COLO668 (cell line): ENCODE data around the gene CD53.

Source experiments
- DNase-seq: peaks from one replicate; lab custom pipeline; 2025; ENCODE audit not compliant: unreplicated experiment; lab: John Stamatoyannopoulos, UW

Gene CD53

DNA sequence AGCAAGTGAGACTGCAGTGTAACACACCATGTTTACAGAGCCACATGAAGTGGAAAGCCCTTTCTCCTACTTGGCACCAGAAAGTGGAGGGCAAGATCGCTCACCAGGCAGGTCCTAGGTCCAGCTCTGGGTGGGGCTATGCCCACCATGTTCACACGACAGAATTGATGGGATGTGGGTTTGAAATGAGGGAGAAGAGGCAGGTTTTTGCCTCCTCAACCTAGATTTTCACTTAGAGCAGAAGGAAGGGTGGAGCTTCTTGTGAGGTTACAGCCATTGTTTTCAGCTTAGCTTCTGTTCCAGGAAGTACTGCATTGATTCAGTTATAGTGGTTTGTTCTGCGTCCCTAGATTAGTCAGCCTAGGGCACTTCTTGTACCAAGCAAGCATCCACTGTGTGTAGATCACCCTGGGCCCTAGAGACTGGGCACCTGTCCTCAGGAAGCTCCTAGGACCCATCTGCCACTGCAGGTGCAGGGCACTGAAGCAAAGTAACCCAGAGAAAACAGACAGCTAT is 2.3 kb downstream of the CD53 start:
- DNase-seq: no peak

DNA sequence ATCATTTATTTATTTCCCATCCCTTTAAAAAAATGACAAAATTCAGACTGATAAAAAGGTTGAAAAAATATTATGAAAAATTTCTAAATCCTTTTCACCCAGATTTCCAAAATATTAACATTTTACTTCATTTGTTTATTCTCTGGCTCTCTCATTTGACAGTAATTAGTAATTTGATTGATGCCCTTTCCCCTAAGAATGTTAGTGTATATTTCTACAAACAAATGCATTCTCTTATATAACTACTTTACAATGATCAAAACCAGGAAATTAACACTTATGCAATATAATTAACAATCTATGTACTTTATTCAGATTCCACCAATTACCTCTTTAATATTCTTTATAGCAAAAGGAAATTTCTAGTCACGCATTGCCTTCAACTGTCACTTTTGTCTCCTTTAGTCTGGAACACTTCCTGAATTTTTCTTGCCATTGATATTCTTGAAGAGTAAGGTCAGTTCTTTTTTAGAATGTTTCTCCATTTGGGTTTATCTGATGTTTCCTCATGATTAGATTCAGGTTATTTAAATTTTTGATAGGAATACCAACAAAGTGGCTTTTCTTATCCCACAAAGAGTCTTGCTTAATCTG is 3.9 kb downstream of the CD53 start:
- DNase-seq: no peak

DNA sequence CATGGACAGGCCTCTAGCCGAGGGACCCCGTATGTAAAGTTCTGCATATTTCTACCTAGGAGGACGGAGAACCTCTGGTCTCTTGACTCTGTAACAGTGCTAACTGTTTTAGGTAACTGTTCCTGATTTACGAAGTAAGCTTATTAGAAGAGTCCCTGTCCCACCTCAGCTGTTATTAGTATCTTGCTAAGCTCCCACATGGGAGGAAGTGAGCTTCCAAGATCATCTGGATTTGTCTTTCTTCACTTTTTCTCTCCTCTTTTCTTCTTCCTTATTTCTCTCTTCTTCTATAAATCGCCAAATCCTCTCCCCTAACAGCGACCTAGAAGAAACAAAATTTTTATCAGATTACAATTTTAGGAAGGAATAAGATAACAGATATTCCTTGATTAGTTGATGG is 4.4 kb downstream of the CD53 start:
- DNase-seq: no peak

DNA sequence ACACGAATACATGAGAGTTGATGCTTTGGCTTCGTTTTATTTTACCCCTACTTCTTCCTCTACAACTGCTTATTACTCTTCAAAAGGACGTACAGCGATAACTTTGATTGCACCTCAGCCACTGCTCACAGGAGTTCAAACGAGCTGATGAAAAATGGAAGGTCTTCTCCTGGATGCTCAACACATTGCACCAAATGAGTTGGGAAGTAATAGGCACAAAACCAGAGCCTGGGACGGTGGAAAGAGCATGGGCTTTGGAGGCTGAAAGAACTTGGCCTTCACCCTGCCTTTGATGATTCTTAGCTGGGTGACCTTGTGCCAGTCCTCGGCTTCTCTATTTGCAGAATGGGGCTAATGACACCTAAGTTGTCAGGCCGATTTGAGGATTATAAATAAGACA is 4.8 kb downstream of the CD53 start:
- DNase-seq: no peak

DNA sequence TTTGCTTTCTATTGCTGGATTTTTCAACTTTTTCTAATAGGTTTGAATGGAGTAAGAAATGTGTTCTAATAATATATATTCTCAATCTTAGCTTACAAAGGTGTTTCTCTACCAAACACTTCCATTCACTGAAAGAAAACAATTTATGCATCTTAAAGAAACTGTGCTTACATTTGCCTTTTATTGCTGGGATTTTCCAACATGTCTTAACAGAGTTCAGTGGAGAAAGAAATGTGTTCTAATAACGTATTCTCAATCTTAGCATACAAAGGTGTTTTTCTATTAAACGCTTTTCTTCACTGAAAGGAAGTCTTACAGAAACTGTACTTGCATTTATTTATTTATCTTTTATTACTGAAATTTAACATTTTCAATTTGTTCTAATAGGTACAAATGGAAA is 5.6 kb downstream of the CD53 start:
- no peak for DNase-seq

DNA sequence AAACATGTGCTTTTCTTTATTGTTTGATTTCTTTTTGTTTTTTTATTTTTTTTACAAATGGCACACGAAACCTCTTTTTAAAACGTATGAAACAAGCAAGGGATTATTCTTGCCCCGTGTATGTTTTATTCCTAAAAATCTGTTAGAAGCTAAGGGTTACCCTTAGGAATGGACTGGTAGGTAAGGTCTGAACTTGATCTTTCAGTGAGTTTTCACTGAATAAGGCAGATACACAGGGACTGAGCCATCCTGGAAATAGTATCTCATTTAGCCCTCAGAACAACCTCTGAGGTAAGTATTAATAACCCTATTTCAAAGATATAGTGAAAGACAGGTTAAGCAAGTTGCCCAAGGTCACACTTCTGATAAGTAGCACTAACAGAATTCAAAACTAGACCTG is 6.0 kb downstream of the CD53 start:
- DNase-seq: no peak

DNA sequence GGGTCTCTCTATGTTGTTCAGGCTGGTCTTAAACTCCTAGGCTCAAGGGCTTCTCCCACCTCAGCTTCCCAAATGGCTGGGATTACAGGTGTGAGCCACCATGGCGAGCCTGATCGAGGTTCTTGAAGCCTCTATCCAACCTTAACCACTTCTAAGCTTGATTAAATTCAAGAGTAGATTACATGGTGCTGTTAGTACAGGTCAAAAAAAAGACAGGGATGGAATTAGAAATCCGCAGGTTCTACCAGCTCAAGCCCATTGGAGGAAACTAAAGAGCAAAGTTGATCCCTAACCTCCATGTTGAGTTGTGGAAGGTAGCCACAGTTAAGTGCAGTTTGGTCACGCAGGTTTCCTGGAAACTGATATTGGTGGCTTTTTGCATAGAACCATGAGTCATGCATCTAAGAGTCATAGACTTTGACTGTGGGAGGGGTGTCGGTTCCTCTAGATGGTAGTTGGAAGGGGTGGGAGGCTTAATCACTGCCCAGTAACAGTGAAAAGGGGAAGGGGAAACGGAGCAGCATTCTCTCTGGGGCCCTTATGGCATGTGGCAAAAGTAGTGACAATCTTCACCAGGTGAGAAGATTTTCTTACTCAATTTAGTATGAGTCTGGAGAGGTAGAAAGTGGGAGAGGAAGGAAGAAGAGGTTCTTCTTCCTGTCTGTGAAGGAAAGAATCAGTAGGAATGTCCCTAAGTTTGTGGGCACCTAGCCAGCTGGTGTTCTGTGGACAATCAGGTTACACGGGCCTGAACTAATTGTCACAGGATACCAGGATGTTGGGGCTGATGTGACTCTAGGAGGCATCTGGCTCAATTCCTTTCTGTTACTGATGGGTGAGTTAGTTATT is 7.0 kb downstream of the CD53 start:
- no peak for DNase-seq

DNA sequence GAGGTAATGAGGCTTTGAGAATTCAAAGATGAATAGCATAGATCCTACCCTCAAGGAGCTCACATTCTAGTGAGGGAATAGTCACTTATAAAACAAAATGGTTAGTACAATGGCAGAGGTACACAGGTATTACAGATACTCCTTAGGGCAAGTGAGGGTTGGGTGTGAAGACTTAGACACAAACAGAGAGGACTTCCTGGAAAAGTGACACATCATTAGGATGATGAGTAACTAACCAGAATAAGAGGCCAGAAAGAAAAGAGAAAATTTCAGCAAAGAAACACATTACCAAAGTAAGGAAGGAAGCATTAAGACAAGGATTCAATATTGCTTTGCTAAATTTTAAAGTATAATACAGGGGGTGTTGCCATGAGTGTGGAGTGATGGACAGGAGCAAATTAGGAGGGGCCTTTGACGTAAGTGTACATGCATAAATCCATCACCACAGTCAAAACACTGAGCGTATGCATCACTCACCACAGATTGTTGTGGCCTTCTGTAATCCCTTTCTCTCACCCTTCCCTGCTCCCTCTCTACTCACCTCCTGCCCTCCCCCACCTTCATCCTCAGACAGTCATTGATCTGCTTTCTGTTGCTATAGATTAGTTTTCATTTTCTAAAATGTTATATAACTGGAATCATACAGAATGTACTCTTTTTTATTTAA is 7.9 kb downstream of the CD53 start:
- no peak for DNase-seq

DNA sequence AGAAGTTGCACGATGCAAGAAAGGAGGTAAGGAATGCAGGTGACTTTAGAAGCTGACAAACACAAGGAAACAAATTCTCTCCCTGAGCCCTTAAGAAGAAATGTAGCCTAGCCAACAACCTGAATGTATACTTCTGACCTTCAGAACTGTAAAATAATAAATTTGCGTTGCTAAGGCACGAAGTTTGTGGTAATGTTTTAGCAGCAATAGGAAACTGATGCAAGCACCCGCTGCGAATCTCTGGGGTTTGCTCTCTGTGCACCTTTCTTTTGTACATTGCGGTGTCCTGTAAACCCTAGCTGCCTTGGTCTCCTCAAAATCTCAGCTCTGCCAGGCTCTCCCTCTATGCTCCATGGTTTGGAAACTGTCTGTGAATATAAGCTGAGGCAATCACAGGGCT is 15.1 kb downstream of the CD53 start:
- DNase-seq: no peak

DNA sequence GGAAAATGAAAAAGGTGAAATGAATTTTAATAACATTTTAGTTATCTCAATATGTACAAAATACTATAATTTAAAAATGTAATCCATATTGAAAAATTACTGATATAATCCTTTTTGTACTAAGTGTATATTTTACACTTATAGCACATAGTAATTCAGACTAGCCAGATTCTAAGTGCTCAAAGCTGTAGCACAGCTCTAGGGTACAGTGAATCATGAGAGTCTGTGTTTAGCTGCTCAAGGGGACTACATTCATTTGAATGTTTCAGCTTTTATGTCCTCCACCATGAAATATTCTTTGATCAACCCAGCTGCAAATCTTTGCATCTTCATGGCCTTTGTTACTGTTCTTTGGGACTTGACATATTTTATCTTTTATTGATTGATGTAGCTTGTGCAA is 15.7 kb downstream of the CD53 start:
- no peak for DNase-seq

DNA sequence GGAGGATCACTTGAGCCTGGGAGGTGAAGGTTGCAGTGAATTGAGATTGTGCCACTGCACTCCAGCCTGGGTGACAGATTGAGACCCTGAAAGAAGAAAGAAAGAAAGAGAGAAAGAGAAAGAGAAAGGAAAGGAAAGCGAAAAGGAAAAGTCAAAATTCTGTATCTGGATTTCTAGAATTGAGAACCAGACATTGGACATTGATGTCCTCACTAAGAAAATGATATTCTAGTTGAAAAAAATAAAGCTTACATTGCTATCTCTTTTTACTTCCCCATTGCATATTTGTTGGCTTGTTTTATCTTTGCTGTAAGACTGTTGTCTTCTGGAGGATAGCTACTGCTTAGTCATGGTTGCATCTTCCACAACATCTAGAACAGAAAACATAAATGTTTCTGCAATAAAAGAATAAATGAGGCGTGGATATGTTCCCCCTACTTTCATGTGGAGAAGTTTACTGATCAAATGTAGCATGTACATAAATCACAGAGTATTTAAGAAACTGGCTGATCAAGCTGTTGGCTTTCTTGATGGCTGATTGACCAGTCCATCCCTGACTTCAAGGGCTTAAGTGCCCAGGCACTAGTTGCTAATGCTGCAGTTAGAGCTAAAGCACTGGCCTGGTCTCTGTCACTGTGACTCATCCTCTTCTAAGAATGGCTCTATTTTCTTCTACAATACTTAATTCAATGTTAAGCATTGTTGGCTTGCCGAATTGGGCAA is 17.7 kb downstream of the CD53 start:
- DNase-seq: no peak

DNA sequence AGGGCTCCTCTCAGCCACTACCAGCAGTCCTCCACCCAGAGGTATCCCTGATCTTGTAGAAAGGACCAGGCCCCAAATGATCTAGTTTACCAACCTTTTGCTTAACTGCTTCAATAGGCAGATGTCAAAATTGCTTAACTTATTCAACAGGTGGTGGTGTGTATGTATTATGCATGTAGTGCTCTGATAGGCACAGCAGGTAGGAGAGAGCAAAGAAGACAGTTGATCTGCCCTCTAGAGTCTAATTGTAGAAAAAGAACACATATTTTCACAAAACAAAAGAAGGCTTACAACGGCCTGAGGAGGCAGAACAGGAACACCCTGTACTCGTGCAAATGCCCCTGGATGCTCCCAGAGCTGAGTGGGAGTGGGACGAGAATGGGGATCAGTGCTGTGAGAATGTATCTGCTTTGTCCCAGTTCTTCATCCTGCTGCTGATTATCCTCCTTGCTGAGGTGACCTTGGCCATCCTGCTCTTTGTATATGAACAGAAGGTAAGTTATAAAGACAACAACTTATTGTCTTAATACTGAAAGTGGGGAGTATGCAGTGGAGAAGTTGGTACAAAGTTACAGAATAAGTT is 21.1 kb downstream of the CD53 start:
- no peak for DNase-seq

DNA sequence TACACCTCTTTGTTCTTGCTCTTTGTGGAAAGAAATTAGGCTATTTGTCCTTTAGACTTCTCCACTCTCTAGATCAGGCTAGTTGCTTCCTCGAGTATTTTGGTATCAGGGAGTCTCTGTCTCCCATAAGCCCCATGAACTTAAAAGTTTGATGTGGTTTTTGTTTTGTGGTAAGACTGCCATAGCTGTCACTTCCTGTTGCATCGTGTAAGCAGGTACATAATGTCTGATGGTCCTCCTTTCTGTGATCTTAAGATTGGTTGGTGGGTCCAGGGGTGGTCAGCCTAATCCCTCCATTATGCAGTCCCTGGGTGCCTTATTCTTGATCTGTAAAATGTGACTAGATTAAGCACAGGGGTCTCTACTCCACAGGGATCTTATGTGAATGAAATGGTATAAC is 23.1 kb downstream of the CD53 start:
- no peak for DNase-seq

DNA sequence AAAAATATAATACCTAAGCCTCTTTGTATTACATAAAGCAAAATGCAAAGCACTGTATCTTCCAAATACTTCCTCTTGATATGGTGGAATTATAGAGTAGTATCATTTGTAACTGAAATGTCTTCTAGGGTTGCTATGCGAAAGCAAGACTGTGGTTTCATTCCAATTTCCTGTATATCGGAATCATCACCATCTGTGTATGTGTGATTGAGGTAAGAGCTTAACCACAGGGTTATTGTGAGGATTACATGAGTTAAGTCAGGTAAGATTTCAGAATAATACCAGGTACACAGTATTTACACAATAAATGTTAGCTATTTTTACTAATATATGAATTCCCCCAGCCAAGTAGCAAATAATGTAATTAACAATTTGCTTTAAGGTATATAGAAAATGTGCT is 24.7 kb downstream of the CD53 start:
- DNase-seq: no peak

DNA sequence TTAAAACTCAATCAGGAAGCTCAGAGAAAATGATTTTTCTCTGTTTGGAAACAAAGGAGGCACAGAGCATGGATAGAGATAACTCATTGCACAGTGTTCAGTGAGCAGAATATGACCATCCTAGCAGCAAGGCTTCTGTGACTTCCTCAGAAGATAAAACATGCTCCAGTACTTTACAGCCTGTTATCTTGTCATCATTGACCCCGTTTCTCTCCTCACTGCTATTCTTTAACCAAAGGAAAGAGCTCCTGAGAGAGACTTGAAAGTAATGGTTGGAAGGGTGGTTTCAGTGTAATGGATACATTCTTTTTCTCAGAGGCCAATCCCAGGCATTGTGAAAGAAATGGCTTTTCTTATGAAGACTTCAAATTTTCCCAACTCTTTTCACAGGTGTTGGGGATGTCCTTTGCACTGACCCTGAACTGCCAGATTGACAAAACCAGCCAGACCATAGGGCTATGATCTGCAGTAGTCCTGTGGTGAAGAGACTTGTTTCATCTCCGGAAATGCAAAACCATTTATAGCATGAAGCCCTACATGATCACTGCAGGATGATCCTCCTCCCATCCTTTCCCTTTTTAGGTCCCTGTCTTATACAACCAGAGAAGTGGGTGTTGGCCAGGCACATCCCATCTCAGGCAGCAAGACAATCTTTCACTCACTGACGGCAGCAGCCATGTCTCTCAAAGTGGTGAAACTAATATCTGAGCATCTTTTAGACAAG is 25.9 kb downstream of the CD53 start:
- DNase-seq: no peak

DNA sequence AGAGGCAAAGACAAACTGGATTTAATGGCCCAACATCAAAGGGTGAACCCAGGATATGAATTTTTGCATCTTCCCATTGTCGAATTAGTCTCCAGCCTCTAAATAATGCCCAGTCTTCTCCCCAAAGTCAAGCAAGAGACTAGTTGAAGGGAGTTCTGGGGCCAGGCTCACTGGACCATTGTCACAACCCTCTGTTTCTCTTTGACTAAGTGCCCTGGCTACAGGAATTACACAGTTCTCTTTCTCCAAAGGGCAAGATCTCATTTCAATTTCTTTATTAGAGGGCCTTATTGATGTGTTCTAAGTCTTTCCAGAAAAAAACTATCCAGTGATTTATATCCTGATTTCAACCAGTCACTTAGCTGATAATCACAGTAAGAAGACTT is 26.5 kb downstream of the CD53 start:
- no peak for DNase-seq

DNA sequence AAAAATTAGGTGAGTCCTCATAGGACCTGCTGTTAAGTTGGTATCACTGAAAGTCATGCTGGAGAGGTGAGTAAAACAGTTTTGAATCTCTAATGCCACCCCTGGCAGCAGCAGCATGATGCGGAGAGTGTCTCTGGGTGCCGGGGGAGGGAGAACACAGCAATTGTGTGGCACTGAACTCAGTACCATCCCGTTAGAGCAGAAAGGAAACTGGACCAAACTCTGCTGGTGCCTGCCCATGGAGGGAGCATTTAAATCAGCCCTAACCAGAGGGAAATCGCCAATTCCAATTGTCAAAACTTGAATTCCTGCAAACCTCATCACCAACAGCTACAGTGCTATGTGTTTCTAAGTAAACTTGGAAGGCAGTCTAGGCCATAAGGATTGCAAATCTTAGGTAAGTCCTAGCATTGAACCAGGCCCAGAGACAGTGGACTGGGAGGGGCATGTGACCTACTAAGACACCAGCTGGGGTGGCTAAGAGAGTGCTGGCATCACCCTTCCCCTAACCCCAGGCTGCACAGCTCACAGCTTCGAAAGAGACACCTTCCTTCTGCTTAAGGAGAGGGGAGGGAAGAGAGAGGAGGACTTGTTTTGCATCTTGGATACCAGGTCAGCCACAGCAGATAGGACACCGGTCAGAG is 30.0 kb downstream of the CD53 start:
- DNase-seq: no peak

DNA sequence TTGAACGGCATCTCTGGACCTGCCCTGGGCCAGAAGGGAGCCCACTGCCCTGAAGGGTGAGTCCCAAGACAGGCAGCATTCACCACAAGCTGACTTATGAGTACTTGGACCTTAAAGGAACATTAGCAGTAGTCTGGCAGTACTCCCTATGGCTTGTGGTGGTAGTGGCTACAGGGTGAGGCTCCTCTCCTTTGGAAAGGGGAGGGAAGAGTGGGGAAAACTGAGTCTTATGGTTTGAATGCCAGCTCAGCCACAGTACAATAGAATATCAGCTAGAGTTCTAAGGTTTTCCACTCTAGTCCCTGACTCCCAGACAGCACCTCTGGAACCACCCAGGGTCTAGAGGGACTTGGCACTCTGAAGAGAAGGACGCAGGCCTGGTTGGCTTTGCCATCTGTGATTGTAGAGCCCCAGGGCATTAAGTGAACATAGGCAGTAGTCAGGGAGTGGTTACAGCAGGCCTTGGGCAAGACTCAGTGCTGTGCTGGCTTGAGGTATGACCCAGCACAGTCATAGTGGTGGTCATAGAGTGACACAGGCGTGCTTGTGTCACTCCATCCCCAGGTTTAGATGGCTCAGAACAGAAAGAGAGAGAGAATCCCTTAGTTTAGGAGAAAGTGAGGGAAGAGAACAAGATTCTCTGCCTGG is 31.0 kb downstream of the CD53 start:
- DNase-seq: no peak

DNA sequence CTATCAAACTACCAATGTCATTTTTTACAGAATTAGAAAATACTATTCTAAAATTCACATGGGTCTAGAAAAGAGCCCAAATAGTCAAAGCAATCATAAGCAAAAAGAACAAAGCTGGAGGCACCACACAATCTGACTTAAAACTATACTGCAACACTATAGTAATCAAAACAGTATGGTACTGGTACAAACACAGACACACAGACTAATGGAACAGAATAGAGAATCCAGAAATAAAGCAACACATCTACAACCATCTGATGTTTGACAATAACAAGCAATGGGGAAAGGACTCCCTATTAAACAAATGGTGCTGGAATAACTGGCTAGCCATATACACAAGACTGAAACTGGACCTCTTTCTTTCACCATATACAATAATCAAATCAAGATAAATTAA is 39.8 kb downstream of the CD53 start:
- no peak for DNase-seq

DNA sequence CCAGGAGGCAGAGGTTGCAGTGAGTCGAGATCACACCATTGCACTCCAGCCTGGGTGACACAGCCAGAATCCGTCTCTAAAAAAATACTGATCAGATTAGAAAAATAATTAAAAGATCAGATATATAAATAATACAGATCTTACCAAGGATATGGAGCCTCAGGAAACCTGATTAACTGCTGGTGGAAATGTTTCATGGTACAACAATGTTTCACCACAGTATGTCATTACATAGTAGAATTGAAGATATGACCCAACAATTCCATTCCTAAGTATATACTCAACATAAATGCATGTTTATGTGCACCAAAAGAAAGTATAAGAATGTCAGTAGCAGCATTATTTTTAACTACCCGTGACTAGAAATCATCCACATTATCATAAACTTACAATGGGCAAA is 41.7 kb downstream of the CD53 start:
- no peak for DNase-seq
